ENCODE data around the gene TNS3.
A peak's percentile ranks its signal among the peaks of the same experiment; 100 is the strongest.
"Not testable (repeated sequence)": the region's sequence is repeated elsewhere in the genome, so short reads cannot be mapped to it uniquely, and the experiment has no call there.

The TNS3 gene

GRCh38 chr7:47581804-47582763 lies at the start of gene TNS3:
Gene TNS3, minus strand, starts transcription at chr7:47582111. Its CDS starts 142,475 bp downstream, at chr7:47439636.
- DNase-seq (ENCODE audit: low read depth): no peak

GRCh38 chr7:47631711-47632110 lies 49.8 kb upstream of the TNS3 start:
- no peak for DNase-seq (ENCODE audit: low read depth)

- DNase-seq (ENCODE audit: low read depth): no peak
These were observed 45.8 kb upstream of the TNS3 start for GRCh38 chr7:47627580-47628283.

- no peak for DNase-seq (ENCODE audit: low read depth)
These were observed 44.2 kb upstream of the TNS3 start for GRCh38 chr7:47625861-47626715.

GRCh38 chr7:47624689-47625088 lies 42.8 kb upstream of the TNS3 start:
- no peak for DNase-seq (ENCODE audit: low read depth)

GRCh38 chr7:47622946-47623640 lies 41.2 kb upstream of the TNS3 start:
- peak; percentile 78 for DNase-seq (ENCODE audit: low read depth)

GRCh38 chr7:47622586-47622945 lies 40.7 kb upstream of the TNS3 start:
- DNase-seq (ENCODE audit: low read depth): no peak

GRCh38 chr7:47621979-47622561 lies 40.2 kb upstream of the TNS3 start:
- no peak for DNase-seq (ENCODE audit: low read depth)

- DNase-seq (ENCODE audit: low read depth): no peak
These were observed 39.4 kb upstream of the TNS3 start for GRCh38 chr7:47621347-47621746.

- DNase-seq (ENCODE audit: low read depth): no peak
These were observed 37.9 kb upstream of the TNS3 start for GRCh38 chr7:47619806-47620205.

GRCh38 chr7:47617131-47617530 lies 35.2 kb upstream of the TNS3 start:
- DNase-seq (ENCODE audit: low read depth): no peak

- no peak for DNase-seq (ENCODE audit: low read depth)
These were observed 32.5 kb upstream of the TNS3 start for GRCh38 chr7:47614450-47614849.

GRCh38 chr7:47611045-47611511 lies 29.2 kb upstream of the TNS3 start:
- DNase-seq (ENCODE audit: low read depth): no peak

- peak; percentile 76 for DNase-seq (ENCODE audit: low read depth)
These were observed 28.7 kb upstream of the TNS3 start for GRCh38 chr7:47610506-47611044.

GRCh38 chr7:47609803-47610452 lies 28.0 kb upstream of the TNS3 start:
- DNase-seq (ENCODE audit: low read depth): no peak

GRCh38 chr7:47606593-47607046 lies 24.7 kb upstream of the TNS3 start:
- DNase-seq (ENCODE audit: low read depth): not testable (repeated sequence)

GRCh38 chr7:47605816-47606575 lies 24.1 kb upstream of the TNS3 start:
- DNase-seq (ENCODE audit: low read depth): no peak

- no peak for DNase-seq (ENCODE audit: low read depth)
These were observed 22.6 kb upstream of the TNS3 start for GRCh38 chr7:47604496-47604890.

- not testable (repeated sequence) for DNase-seq (ENCODE audit: low read depth)
These were observed 21.8 kb upstream of the TNS3 start for GRCh38 chr7:47603514-47604255.

Measured in GM04504 (cell line).